HEK293T (cell line): ENCODE measurements around the gene RAB25.

Experiments used
- CTBP1 ChIP-seq: fragments of 450-650 bp; IDR thresholded peaks from 2 replicates; pipeline ENCODE4 v1.6.1; 2016; ENCODE audit warnings: borderline replicate concordance
- FOXK2 ChIP-seq: fragments of 450-650 bp; IDR thresholded peaks from 2 replicates; pipeline ENCODE4 v1.6.1; 2016; ENCODE audit warnings: mild to moderate bottlenecking
- HDGF ChIP-seq: fragments of 450-650 bp; IDR thresholded peaks from 2 replicates; pipeline ENCODE4 v1.6.1; 2017; ENCODE audit warnings: antibody characterized with exemption, borderline replicate concordance
- NFRKB ChIP-seq: fragments of 450-650 bp; IDR thresholded peaks from 2 replicates; pipeline ENCODE4 v1.6.1; 2016; ENCODE audit warnings: mild to moderate bottlenecking, moderate library complexity
- ZNF384 ChIP-seq: fragments of 450-650 bp; IDR thresholded peaks from 2 replicates; pipeline ENCODE4 v1.6.1; 2016

DNA sequence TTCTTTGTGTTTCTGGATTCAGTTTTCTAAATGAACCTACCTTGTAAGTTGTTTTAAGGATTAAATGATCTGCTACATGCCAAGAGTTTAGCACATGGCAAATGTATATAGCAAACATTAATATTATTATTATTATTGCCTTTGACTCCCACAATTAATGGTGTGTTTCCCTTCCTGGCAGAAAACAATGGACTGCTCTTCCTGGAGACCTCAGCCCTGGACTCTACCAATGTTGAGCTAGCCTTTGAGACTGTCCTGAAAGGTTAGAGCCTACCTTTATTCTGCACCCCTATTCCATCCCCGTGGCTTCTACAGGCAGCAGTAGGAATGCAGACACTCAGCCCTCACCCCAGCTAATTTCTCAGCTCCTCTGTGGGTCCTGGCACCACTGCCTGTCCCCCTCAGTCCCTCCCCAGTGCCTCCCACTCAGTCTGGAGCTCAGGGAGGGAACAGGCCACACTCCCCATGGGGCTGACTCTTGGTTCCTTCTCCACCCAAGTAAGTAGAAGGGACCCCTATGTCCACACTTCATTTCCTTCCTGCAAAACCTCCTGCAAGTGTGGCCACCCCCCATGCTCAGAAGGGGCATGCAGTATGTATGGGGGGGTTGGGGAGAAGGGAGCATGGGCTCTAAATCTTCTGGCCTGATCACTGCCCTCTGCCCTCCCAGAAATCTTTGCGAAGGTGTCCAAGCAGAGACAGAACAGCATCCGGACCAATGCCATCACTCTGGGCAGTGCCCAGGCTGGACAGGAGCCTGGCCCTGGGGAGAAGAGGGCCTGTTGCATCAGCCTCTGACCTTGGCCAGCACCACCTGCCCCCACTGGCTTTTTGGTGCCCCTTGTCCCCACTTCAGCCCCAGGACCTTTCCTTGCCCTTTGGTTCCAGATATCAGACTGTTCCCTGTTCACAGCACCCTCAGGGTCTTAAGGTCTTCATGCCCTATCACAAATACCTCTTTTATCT is 8.8 kb downstream of the RAB25 start:
- TF ChIP-seq CTBP1 (no peak), HDGF (no peak), FOXK2 (no peak), ZNF384 (no peak), NFRKB (no peak)
